DOHH2 (cell line): ENCODE measurements around the gene HTR2B.

ENCODE experiments used
- CTCF ChIP-seq: fragments of 200-600 bp; sonication (generic); IDR thresholded peaks from one replicate; pipeline ENCODE4 v1.5.1; 2014; ENCODE audit warnings: antibody characterized with exemption, mild to moderate bottlenecking, low read depth, low read length; ENCODE audit not compliant: poor library complexity, severe bottlenecking
- EZH2phosphoT487 ChIP-seq: fragments of 200-600 bp; sonication (generic); IDR thresholded peaks from 2 replicates; pipeline ENCODE4 v1.6.1; 2017; ENCODE audit warnings: borderline replicate concordance, mild to moderate bottlenecking, antibody characterized with exemption, low read length, moderate library complexity, mixed read lengths

- TF ChIP-seq CTCF = no peak
- TF ChIP-seq EZH2phosphoT487 = no peak
These were observed 34.5 kb upstream of the HTR2B start for GRCh38 chr2:231159306-231159705.
